ENCODE data around the gene LRP6. TPM values are rescaled to one million over a fixed set of nuclear protein-coding genes. Genes with fewer than 3 reads are reported as not detected.

Gene LRP6
- polyA plus RNA-seq, 4 donors, result 2.2 to 23.6 (median 4.1) TPM

DNA sequence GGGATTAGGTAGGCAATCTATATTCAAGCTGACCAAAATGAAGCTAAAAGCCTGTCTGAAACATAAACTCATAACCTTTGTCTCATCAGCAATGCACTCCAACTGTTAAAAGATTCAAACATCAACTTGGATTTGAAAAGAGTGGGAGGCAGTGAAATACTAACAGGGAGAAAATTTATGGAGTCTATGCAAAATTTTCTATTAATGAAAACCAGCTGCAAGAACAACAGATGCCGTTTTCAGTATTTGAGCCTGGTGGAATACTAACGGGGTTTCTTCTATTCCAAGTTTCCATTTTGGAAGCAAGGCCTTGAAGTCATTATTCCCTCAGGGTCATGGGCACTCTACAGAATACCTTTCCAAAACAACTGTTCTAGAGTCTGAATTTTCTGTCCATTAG lies 88.3 kb downstream of the LRP6 start:
- H3K4me3 ChIP-seq (ENCODE audit: low read depth in 1 of 3, low read length in 3 of 3), result no peak overlapping the region
- 85 to 98% (median 86%) methylated on average over 2 of the region's 2 CpGs for WGBS, 3 donors
- no peak for FAIRE-seq
- peaks cover 0 to 5% (median 2%) of the 10 kb centered on the region in 3 donors for H3K36me3 ChIP-seq (ENCODE audit: control insufficient read depth in 3 of 3, insufficient read depth in 2 of 3, low read depth in 1 of 3, low read length in 3 of 3)
- no peak overlapping the region for H3K27ac ChIP-seq (ENCODE audit: low read depth in 1 of 3, low read length in 2 of 3)
- no peak for DNase-seq
- no peaks in the 10 kb centered on the region for H3K4me1 ChIP-seq (ENCODE audit: control insufficient read depth in 3 of 3, insufficient read depth in 2 of 3, low read depth in 1 of 3, low read length in 2 of 3)
- no peaks in the 10 kb centered on the region for H3K9me3 ChIP-seq (ENCODE audit: control insufficient read depth in 2 of 2, insufficient read depth in 1 of 2, low read depth in 1 of 2, low read length in 1 of 2)
- no peaks in the 10 kb centered on the region for H3K27me3 ChIP-seq (ENCODE audit: control insufficient read depth in 3 of 3, insufficient read depth in 3 of 3, low read length in 3 of 3)

DNA sequence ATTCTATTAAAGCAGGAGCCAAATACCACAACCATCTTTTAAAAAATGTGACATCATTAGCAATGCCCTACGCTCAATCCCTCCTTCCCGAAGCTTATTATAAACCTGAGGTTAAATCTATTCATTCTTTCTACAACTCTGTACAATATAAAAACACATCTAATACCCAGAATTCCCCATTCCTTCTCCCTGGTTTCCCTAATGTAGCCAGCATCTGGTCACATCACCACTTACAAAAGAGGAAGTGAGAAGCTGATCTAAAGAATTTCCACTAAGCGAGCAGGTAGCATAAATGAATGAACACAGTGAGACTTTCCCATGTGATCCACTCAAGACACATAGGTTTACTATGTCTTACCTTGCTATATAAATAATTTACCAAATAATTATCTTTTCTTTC lies 90.4 kb downstream of the LRP6 start:
- Histone ChIP-seq H3K27ac (ENCODE audit: low read depth in 1 of 3, low read length in 2 of 3) (no peak overlapping the region), H3K9me3 (ENCODE audit: control insufficient read depth in 2 of 2, insufficient read depth in 1 of 2, low read depth in 1 of 2, low read length in 1 of 2) (no peaks in the 10 kb centered on the region), H3K27me3 (ENCODE audit: control insufficient read depth in 3 of 3, insufficient read depth in 3 of 3, low read length in 3 of 3) (no peaks in the 10 kb centered on the region), H3K36me3 (ENCODE audit: control insufficient read depth in 3 of 3, insufficient read depth in 2 of 3, low read depth in 1 of 3, low read length in 3 of 3) (peaks cover 0 to 3% (median 2%) of the 10 kb centered on the region in 3 donors), H3K4me1 (ENCODE audit: control insufficient read depth in 3 of 3, insufficient read depth in 2 of 3, low read depth in 1 of 3, low read length in 2 of 3) (no peaks in the 10 kb centered on the region), H3K4me3 (ENCODE audit: low read depth in 1 of 3, low read length in 3 of 3) (no peak overlapping the region)
- FAIRE-seq (no peak), DNase-seq (no peak)
- WGBS, 3 donors, result 86 to 96% (median 93%) methylated on average over 3 of the region's 3 CpGs

DNA sequence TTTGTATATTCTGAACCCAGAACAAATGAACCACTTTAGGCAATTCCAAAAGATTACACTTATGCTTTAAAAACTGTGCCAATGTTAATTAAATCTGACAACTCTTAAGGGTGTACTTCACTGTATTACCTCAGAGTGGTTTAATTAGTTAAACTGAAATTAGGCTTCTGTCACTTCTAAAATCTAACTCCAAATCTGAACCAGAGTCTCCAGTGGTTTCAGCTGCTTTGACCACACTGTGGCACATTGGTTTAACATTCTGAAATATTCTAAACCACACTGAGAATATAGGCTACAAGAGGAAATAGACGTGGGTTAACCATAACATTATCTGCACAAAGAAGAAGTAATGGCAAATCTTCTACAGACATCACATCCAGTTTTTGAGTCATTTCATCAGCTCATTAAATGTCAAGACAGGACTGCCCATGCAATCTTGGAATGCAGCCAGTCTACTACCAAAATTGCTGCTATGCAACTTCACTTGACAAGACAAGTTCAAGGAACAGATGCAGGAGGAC lies 94.8 kb downstream of the LRP6 start:
- WGBS, 3 donors, result 48 to 68% (median 55%) methylated on average over 1 of the region's 1 CpG
- no peak overlapping the region for H3K27ac ChIP-seq (ENCODE audit: low read depth in 1 of 3, low read length in 2 of 3)
- H3K9me3 ChIP-seq (ENCODE audit: control insufficient read depth in 2 of 2, insufficient read depth in 1 of 2, low read depth in 1 of 2, low read length in 1 of 2), result no peaks in the 10 kb centered on the region
- H3K4me3 ChIP-seq (ENCODE audit: low read depth in 1 of 3, low read length in 3 of 3), result no peak overlapping the region
- H3K27me3 ChIP-seq (ENCODE audit: control insufficient read depth in 3 of 3, insufficient read depth in 3 of 3, low read length in 3 of 3), result no peaks in the 10 kb centered on the region
- H3K36me3 ChIP-seq (ENCODE audit: control insufficient read depth in 3 of 3, insufficient read depth in 2 of 3, low read depth in 1 of 3, low read length in 3 of 3), result peaks cover 0 to 4% (median 0%) of the 10 kb centered on the region in 3 donors
- DNase-seq (no peak), FAIRE-seq (no peak)
- H3K4me1 ChIP-seq (ENCODE audit: control insufficient read depth in 3 of 3, insufficient read depth in 2 of 3, low read depth in 1 of 3, low read length in 2 of 3), result no peaks in the 10 kb centered on the region

DNA sequence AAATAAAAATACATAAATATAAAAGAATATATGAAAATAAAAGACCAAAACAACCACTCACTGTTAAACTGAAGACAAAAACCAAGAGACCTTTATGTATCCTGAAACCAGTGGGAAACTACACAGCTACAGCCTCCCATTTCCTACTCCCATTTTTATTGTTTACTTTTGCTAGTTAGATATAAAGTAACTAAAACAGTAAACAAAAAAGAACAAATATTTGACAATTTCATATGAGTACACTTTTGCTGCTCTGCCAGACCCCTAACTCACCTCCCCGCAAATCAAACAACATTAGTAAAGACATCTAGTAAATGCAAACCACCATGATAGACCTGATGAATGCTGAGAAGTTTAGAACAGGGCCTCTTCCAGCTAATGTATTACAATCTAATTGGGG lies 99.0 kb downstream of the LRP6 start:
- WGBS, 3 donors, result 79 to 94% (median 83%) methylated on average over 1 of the region's 1 CpG
- peaks cover 0 to 15% (median 2%) of the 10 kb centered on the region in 3 donors for H3K36me3 ChIP-seq (ENCODE audit: control insufficient read depth in 3 of 3, insufficient read depth in 2 of 3, low read depth in 1 of 3, low read length in 3 of 3)
- H3K9me3 ChIP-seq (ENCODE audit: control insufficient read depth in 2 of 2, insufficient read depth in 1 of 2, low read depth in 1 of 2, low read length in 1 of 2), result no peaks in the 10 kb centered on the region
- H3K27me3 ChIP-seq (ENCODE audit: control insufficient read depth in 3 of 3, insufficient read depth in 3 of 3, low read length in 3 of 3), result no peaks in the 10 kb centered on the region
- FAIRE-seq, result peak; percentile 26
- no peak overlapping the region for H3K4me3 ChIP-seq (ENCODE audit: low read depth in 1 of 3, low read length in 3 of 3)
- DNase-seq, result no peak
- no peaks in the 10 kb centered on the region for H3K4me1 ChIP-seq (ENCODE audit: control insufficient read depth in 3 of 3, insufficient read depth in 2 of 3, low read depth in 1 of 3, low read length in 2 of 3)
- no peak overlapping the region for H3K27ac ChIP-seq (ENCODE audit: low read depth in 1 of 3, low read length in 2 of 3)

DNA sequence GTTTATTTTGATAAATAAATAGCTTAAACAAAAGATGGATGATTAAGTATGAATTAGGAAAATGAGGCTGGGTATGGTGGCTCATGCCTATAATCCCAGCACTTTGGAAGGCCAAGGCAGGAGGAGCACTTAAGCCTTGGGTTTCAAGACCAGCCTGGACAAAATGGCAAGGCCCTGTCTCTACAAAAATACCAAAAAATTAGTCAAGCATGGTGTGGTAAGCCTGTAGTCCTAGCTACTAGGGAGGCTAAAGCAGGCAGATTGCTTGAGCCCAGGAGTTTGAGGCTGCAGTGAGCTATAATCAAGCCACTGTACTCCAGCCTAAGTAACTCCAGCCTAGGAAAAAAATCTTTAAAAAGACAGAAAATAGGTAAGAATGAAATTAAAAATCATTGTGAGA lies 100.1 kb downstream of the LRP6 start:
- H3K36me3 ChIP-seq (ENCODE audit: control insufficient read depth in 3 of 3, insufficient read depth in 2 of 3, low read depth in 1 of 3, low read length in 3 of 3), result peaks cover 0 to 19% (median 2%) of the 10 kb centered on the region in 3 donors
- DNase-seq (no peak), FAIRE-seq (no peak)
- no peak overlapping the region for H3K4me3 ChIP-seq (ENCODE audit: low read depth in 1 of 3, low read length in 3 of 3)
- no peaks in the 10 kb centered on the region for H3K27me3 ChIP-seq (ENCODE audit: control insufficient read depth in 3 of 3, insufficient read depth in 3 of 3, low read length in 3 of 3)
- H3K4me1 ChIP-seq (ENCODE audit: control insufficient read depth in 3 of 3, insufficient read depth in 2 of 3, low read depth in 1 of 3, low read length in 2 of 3), result no peaks in the 10 kb centered on the region
- H3K9me3 ChIP-seq (ENCODE audit: control insufficient read depth in 2 of 2, insufficient read depth in 1 of 2, low read depth in 1 of 2, low read length in 1 of 2), result no peaks in the 10 kb centered on the region
- no peak overlapping the region for H3K27ac ChIP-seq (ENCODE audit: low read depth in 1 of 3, low read length in 2 of 3)

DNA sequence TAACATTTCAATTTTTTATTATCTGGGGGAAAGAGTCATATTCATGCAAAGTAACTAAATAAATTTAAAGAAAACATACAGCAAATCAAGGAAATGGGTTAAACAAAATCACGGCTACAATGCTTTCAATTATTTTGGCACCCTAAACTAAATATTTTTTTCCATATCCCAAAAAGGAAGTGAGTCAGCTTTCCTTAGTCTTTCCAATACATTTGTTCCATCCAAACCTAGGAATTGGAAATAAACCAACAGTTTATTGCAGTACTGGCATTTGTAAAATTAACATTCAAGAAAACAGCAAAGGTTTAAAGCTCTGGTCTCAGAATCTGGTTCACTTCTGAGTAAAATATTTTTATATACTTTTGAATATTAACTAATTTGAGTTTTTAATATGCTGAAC lies 106.9 kb downstream of the LRP6 start:
- Histone ChIP-seq H3K36me3 (ENCODE audit: control insufficient read depth in 3 of 3, insufficient read depth in 2 of 3, low read depth in 1 of 3, low read length in 3 of 3) (peaks cover 0 to 29% (median 8%) of the 10 kb centered on the region in 3 donors), H3K27me3 (ENCODE audit: control insufficient read depth in 3 of 3, insufficient read depth in 3 of 3, low read length in 3 of 3) (no peaks in the 10 kb centered on the region), H3K27ac (ENCODE audit: low read depth in 1 of 3, low read length in 2 of 3) (no peak overlapping the region), H3K4me1 (ENCODE audit: control insufficient read depth in 3 of 3, insufficient read depth in 2 of 3, low read depth in 1 of 3, low read length in 2 of 3) (no peaks in the 10 kb centered on the region), H3K4me3 (ENCODE audit: low read depth in 1 of 3, low read length in 3 of 3) (no peak overlapping the region), H3K9me3 (ENCODE audit: control insufficient read depth in 2 of 2, insufficient read depth in 1 of 2, low read depth in 1 of 2, low read length in 1 of 2) (no peaks in the 10 kb centered on the region)
- WGBS, 3 donors, result 59 to 81% (median 74%) methylated on average over 1 of the region's 1 CpG
- no peak for FAIRE-seq
- DNase-seq, result no peak

DNA sequence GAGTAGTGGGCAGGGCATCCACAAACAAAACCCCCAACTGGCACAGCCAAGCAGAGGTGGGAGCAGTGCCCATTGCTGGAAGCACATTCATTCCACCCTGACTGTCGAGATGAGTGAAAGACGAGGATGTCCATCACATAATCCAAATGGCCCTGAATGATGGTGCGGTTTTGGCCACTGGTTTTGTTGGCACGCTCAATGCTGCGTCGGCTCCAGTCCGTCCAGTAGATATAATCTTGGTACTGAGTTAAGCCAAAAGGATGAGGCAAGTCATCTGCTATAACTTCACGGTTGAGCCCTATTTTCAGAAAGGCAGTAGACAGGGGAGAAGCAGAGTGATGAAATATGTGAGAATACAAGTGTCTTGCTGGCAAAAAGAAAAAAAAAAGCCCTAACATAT lies 108.0 kb downstream of the LRP6 start:
- no peak overlapping the region for H3K4me3 ChIP-seq (ENCODE audit: low read depth in 1 of 3, low read length in 3 of 3)
- WGBS, 3 donors, result 85 to 93% (median 89%) methylated on average over 8 of the region's 8 CpGs
- H3K27ac ChIP-seq (ENCODE audit: low read depth in 1 of 3, low read length in 2 of 3), result no peak overlapping the region
- no peak for FAIRE-seq
- H3K27me3 ChIP-seq (ENCODE audit: control insufficient read depth in 3 of 3, insufficient read depth in 3 of 3, low read length in 3 of 3), result no peaks in the 10 kb centered on the region
- no peaks in the 10 kb centered on the region for H3K9me3 ChIP-seq (ENCODE audit: control insufficient read depth in 2 of 2, insufficient read depth in 1 of 2, low read depth in 1 of 2, low read length in 1 of 2)
- H3K36me3 ChIP-seq (ENCODE audit: control insufficient read depth in 3 of 3, insufficient read depth in 2 of 3, low read depth in 1 of 3, low read length in 3 of 3), result peaks cover 0 to 33% (median 6%) of the 10 kb centered on the region in 3 donors
- no peak for DNase-seq
- no peaks in the 10 kb centered on the region for H3K4me1 ChIP-seq (ENCODE audit: control insufficient read depth in 3 of 3, insufficient read depth in 2 of 3, low read depth in 1 of 3, low read length in 2 of 3)

DNA sequence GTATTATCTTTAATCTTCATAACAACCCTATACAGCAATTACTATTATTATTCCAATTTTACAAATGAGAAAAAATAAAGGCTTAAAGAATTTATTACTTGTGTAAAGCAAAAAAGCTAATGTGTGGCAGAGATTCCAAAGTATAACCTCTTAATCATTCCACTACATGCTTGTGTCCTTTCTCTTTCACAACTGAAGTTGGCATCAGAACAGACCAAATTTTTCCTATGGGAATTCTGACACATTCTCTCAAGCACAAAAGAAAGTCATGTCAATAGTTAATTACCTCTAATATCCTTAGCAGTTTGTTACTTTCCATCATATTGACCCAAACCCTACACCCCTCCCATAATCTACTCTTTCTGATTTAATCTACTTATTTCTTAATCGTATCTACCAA lies 109.4 kb downstream of the LRP6 start:
- whole genome bisulfite sequencing, 3 donors, result 83 to 91% (median 87%) methylated on average over 1 of the region's 1 CpG
- FAIRE-seq, result no peak

DNA sequence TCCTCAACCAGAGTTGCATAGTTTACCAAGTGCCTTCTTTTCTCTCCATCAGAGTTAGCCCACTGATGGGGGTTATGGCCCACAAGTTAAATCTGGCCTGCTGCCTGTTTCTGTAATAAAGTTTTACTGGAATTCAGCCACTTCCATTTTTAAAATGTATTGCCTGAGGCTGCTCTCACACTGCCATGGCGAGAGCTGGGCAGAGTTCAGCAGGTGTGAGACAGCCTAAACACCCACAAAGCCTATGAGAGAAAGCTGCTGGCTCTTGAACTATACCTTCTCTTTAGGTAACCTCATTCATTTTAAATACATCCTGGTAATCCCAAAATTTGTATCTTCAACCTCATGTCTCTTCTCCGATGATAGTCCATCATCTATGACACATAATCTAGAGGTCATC lies 110.0 kb downstream of the LRP6 start:
- Histone ChIP-seq H3K27ac (ENCODE audit: low read depth in 1 of 3, low read length in 2 of 3) (no peak overlapping the region), H3K4me3 (ENCODE audit: low read depth in 1 of 3, low read length in 3 of 3) (no peak overlapping the region), H3K4me1 (ENCODE audit: control insufficient read depth in 3 of 3, insufficient read depth in 2 of 3, low read depth in 1 of 3, low read length in 2 of 3) (no peaks in the 10 kb centered on the region), H3K27me3 (ENCODE audit: control insufficient read depth in 3 of 3, insufficient read depth in 3 of 3, low read length in 3 of 3) (no peaks in the 10 kb centered on the region), H3K36me3 (ENCODE audit: control insufficient read depth in 3 of 3, insufficient read depth in 2 of 3, low read depth in 1 of 3, low read length in 3 of 3) (peaks cover 0 to 28% (median 6%) of the 10 kb centered on the region in 3 donors), H3K9me3 (ENCODE audit: control insufficient read depth in 2 of 2, insufficient read depth in 1 of 2, low read depth in 1 of 2, low read length in 1 of 2) (no peaks in the 10 kb centered on the region)
- DNase-seq (no peak), FAIRE-seq (no peak)
- WGBS, 3 donors, result 55 to 78% (median 65%) methylated on average over 2 of the region's 2 CpGs

More for the DNA sequence above, 109.4 kb downstream of the LRP6 start:
- Histone ChIP-seq H3K27ac (ENCODE audit: low read depth in 1 of 3, low read length in 2 of 3) (no peak overlapping the region), H3K36me3 (ENCODE audit: control insufficient read depth in 3 of 3, insufficient read depth in 2 of 3, low read depth in 1 of 3, low read length in 3 of 3) (peaks cover 0 to 26% (median 6%) of the 10 kb centered on the region in 3 donors), H3K9me3 (ENCODE audit: control insufficient read depth in 2 of 2, insufficient read depth in 1 of 2, low read depth in 1 of 2, low read length in 1 of 2) (no peaks in the 10 kb centered on the region), H3K27me3 (ENCODE audit: control insufficient read depth in 3 of 3, insufficient read depth in 3 of 3, low read length in 3 of 3) (no peaks in the 10 kb centered on the region), H3K4me3 (ENCODE audit: low read depth in 1 of 3, low read length in 3 of 3) (no peak overlapping the region), H3K4me1 (ENCODE audit: control insufficient read depth in 3 of 3, insufficient read depth in 2 of 3, low read depth in 1 of 3, low read length in 2 of 3) (no peaks in the 10 kb centered on the region)
- no peak for DNase-seq
